Hepatocyte (in vitro differentiated cells): ENCODE data around the gene NRL.

Source experiments
- EZH2phosphoT487 ChIP-seq: fragments of 200-600 bp; sonication (generic); IDR thresholded peaks from one replicate; pipeline ENCODE4 v1.6.1; 2018; ENCODE audit warnings: antibody characterized with exemption, mild to moderate bottlenecking, low read depth, moderate library complexity; ENCODE audit not compliant: unreplicated experiment, severe bottlenecking
- TF ChIP-seq, protein P1 (sequence below): fragments of 200-600 bp; sonication (generic); IDR thresholded peaks from 2 replicates; pipeline ENCODE4 v1.5.1; 2016; ENCODE audit warnings: antibody characterized with exemption, mild to moderate bottlenecking; ENCODE audit not compliant: poor library complexity

DNA sequence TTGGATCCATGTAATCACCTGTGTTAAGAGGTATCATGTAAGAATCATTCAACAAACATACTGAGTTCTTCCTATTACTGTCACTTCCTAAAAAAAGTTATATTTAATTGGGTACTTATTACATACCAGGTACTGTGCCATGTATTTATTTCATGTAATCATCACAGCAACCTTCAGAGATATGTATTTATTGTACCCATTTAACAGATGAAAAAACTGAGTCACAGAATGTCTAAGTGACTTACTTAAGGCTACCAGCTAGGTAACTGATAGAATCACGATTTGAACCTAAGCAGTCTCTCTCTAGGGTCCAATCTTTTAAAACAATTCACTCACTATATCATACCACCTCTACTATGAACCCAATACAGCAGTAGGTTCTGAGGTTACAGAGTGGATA is 29.7 kb upstream of the NRL start:
- TF ChIP-seq, protein P1, sequence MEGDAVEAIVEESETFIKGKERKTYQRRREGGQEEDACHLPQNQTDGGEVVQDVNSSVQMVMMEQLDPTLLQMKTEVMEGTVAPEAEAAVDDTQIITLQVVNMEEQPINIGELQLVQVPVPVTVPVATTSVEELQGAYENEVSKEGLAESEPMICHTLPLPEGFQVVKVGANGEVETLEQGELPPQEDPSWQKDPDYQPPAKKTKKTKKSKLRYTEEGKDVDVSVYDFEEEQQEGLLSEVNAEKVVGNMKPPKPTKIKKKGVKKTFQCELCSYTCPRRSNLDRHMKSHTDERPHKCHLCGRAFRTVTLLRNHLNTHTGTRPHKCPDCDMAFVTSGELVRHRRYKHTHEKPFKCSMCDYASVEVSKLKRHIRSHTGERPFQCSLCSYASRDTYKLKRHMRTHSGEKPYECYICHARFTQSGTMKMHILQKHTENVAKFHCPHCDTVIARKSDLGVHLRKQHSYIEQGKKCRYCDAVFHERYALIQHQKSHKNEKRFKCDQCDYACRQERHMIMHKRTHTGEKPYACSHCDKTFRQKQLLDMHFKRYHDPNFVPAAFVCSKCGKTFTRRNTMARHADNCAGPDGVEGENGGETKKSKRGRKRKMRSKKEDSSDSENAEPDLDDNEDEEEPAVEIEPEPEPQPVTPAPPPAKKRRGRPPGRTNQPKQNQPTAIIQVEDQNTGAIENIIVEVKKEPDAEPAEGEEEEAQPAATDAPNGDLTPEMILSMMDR: no peak
- TF ChIP-seq EZH2phosphoT487: no peak
